H1 (cell line): Measurements from ENCODE around the gene ME3. TPM values are rescaled to one million over a fixed set of nuclear protein-coding genes. Genes with fewer than 3 reads are reported as not detected.

Experiments used
- CTCF ChIA-PET: fragments of 300-600 bp; sonication (Branson Sonifier 250); formaldehyde crosslinking; loops from one replicate; lab custom pipeline; 2021; ENCODE audit not compliant: partially characterized antibody; lab: Charles Lee
- POLR2A ChIA-PET: fragments of 300-600 bp; sonication (Branson Sonifier 250); formaldehyde crosslinking; loops from one replicate; lab custom pipeline; 2021; ENCODE audit warnings: inconsistent platforms; ENCODE audit not compliant: partially characterized antibody; lab: Charles Lee
- DNase-seq, 2 experiments: peaks; one replicate each; pipeline versions ENCODE4 v3.0.0 to v3.0.0-alpha.2; 2010 to 2022; ENCODE audit warnings: low spot score in 2 of 2, low read depth in 1 of 2, mixed read lengths in 1 of 2
- FAIRE-seq: peaks from 2 replicates; lab custom pipeline; 2011; peaks lifted over from hg19 to GRCh38; lab: Jason Lieb, UNC
- H2AFZ ChIP-seq: 2 replicates; pipeline ENCODE4 v1.8.1; 2012; ENCODE audit warnings: low read length, inconsistent platforms
- H2AK5ac ChIP-seq: 2 replicates; pipeline ENCODE4 v1.6.1; 2013; ENCODE audit warnings: low read depth, low read length
- H2BK120ac ChIP-seq: replicated peaks from 2 replicates; pipeline ENCODE3; 2013; ENCODE audit warnings: low read depth, low read length, inconsistent platforms
- H2BK12ac ChIP-seq: 2 replicates; pipeline ENCODE4 v1.6.1; 2013; ENCODE audit warnings: low read depth, low read length
- H2BK15ac ChIP-seq: 2 replicates; pipeline ENCODE4 v1.6.1; 2013; ENCODE audit warnings: low read length
- H2BK20ac ChIP-seq: 2 replicates; pipeline ENCODE4 v1.6.1; 2013; ENCODE audit warnings: low read length
- H2BK5ac ChIP-seq: 2 replicates; pipeline ENCODE4 v1.6.1; 2013; ENCODE audit warnings: low read depth, low read length
- H3K14ac ChIP-seq: 2 replicates; pipeline ENCODE4 v1.6.1; 2013; ENCODE audit warnings: inconsistent platforms; ENCODE audit not compliant: insufficient read length
- H3K18ac ChIP-seq: 2 replicates; pipeline ENCODE4 v1.6.1; 2013; ENCODE audit warnings: low read length; ENCODE audit errors: extremely low read depth
- H3K23ac ChIP-seq: 2 replicates; pipeline ENCODE4 v1.6.1; 2013; ENCODE audit warnings: inconsistent platforms; ENCODE audit not compliant: insufficient read length
- H3K23me2 ChIP-seq: 2 replicates; pipeline ENCODE4 v1.6.1; 2013; ENCODE audit warnings: low read depth, low read length
- H3K27ac ChIP-seq: 2 replicates; pipeline ENCODE4 v1.6.1; 2011; ENCODE audit warnings: low read depth, low read length, inconsistent platforms
- H3K27me3 ChIP-seq, 4 experiments: replicated peaks in 1 of 4; 1 replicate in 1 of 4; 2 replicates in 3 of 4; pipeline versions ENCODE4 v1.6.1 to v1.8.1; 2011 to 2013; ENCODE audit warnings: low read length in 3 of 4, mild to moderate bottlenecking in 3 of 4, inconsistent platforms in 2 of 4, mixed read lengths in 2 of 4, moderate library complexity in 1 of 4; ENCODE audit not compliant: control insufficient read depth in 3 of 4, insufficient read depth in 3 of 4; ENCODE audit errors: extremely low read depth in 1 of 4
- H3K36me3 ChIP-seq, 4 experiments: 2 replicates each; pipeline versions ENCODE4 v1.6.1 to v1.8.1; 2011 to 2013; ENCODE audit warnings: mild to moderate bottlenecking in 4 of 4, low read length in 3 of 4, moderate library complexity in 2 of 4, control low read depth in 1 of 4, inconsistent platforms in 1 of 4; ENCODE audit not compliant: insufficient read depth in 4 of 4, control insufficient read depth in 2 of 4
- H3K4ac ChIP-seq: replicated peaks from 2 replicates; pipeline ENCODE3; 2013; ENCODE audit warnings: low read length, low read depth, mixed read lengths, inconsistent platforms; ENCODE audit not compliant: insufficient read length
- H3K4me1 ChIP-seq, 4 experiments: replicated peaks in 1 of 4; 1 replicate in 1 of 4; 2 replicates in 3 of 4; pipeline versions ENCODE4 v1.6.1 to v1.8.1; 2011 to 2013; ENCODE audit warnings: low read length in 3 of 4, inconsistent platforms in 2 of 4, mixed read lengths in 1 of 4; ENCODE audit not compliant: insufficient read depth in 4 of 4, control insufficient read depth in 3 of 4
- H3K4me2 ChIP-seq, 2 experiments: 2 replicates each; pipeline versions ENCODE4 v1.6.1 to v1.8.1; 2011 to 2013; ENCODE audit warnings: low read depth in 2 of 2, low read length in 2 of 2, control low read depth in 1 of 2, inconsistent platforms in 1 of 2, mild to moderate bottlenecking in 1 of 2; ENCODE audit not compliant: insufficient read depth in 1 of 2
- H3K4me3 ChIP-seq, 4 experiments: fragments of 200-600, 300-600 bp in 1 of 4; sonication (generic), shearing (Covaris generic), sonication (Bioruptor Twin) in 1 of 4; 2 replicates each; pipeline versions ENCODE4 v1.5.1 to v1.8.1; 2011 to 2016; ENCODE audit warnings: low read length in 4 of 4, low read depth in 3 of 4, control low read depth in 2 of 4, inconsistent platforms in 2 of 4, mild to moderate bottlenecking in 2 of 4, mixed read lengths in 1 of 4, moderate library complexity in 1 of 4; ENCODE audit not compliant: insufficient read depth in 2 of 4; ENCODE audit errors: extremely low read depth in 1 of 4
- H3K56ac ChIP-seq: replicated peaks from 2 replicates; pipeline ENCODE3; 2013; ENCODE audit warnings: low read depth, mild to moderate bottlenecking, mixed read lengths, low read length, inconsistent platforms; ENCODE audit not compliant: insufficient read length
- H3K79me1 ChIP-seq: 2 replicates; pipeline ENCODE4 v1.6.1; 2013; ENCODE audit warnings: low read depth, low read length, control low read depth
- H3K79me2 ChIP-seq, 2 experiments: 2 replicates each; pipeline versions ENCODE4 v1.6.1 to v1.8.1; 2012 to 2013; ENCODE audit warnings: low read length in 2 of 2, mild to moderate bottlenecking in 2 of 2, inconsistent platforms in 1 of 2; ENCODE audit not compliant: insufficient read depth in 2 of 2, control insufficient read depth in 1 of 2
- H3K9ac ChIP-seq, 4 experiments: replicated peaks in 1 of 4; 1 replicate in 1 of 4; 2 replicates in 3 of 4; pipeline versions ENCODE4 v1.6.1 to v1.8.1; 2011 to 2013; ENCODE audit warnings: low read depth in 3 of 4, low read length in 3 of 4, control low read depth in 2 of 4, mild to moderate bottlenecking in 2 of 4, moderate library complexity in 2 of 4, inconsistent platforms in 1 of 4; ENCODE audit errors: extremely low read depth in 1 of 4
- H3K9me3 ChIP-seq, 2 experiments: 2 replicates each; pipeline versions ENCODE4 v1.6.1 to v1.8.1; 2012 to 2013; ENCODE audit warnings: mild to moderate bottlenecking in 2 of 2, moderate library complexity in 2 of 2, control low read depth in 1 of 2, inconsistent platforms in 1 of 2, low read depth in 1 of 2, low read length in 1 of 2, mixed read lengths in 1 of 2; ENCODE audit not compliant: insufficient read depth in 2 of 2
- H4K20me1 ChIP-seq, 2 experiments: replicated peaks in 1 of 2; 2 replicates each; pipeline versions ENCODE3 to v1.8.1; 2011 to 2013; ENCODE audit warnings: inconsistent platforms in 2 of 2, low read length in 2 of 2, mild to moderate bottlenecking in 1 of 2; ENCODE audit not compliant: insufficient read depth in 2 of 2, control insufficient read depth in 1 of 2
- H4K5ac ChIP-seq: 2 replicates; pipeline ENCODE4 v1.6.1; 2013; ENCODE audit warnings: low read length, low read depth, mixed read lengths, inconsistent platforms; ENCODE audit not compliant: insufficient read length
- H4K8ac ChIP-seq: 2 replicates; pipeline ENCODE4 v1.8.0; 2013; ENCODE audit warnings: mild to moderate bottlenecking, moderate library complexity, low read length, inconsistent platforms; ENCODE audit not compliant: insufficient read depth; ENCODE audit errors: extremely low read depth
- H4K91ac ChIP-seq: replicated peaks from 2 replicates; pipeline ENCODE3; 2013; ENCODE audit warnings: low read length, mixed read lengths, inconsistent platforms; ENCODE audit not compliant: insufficient read length
- EGR1 ChIP-seq: IDR thresholded peaks from 2 replicates; pipeline ENCODE4 v1.6.1; 2011; ENCODE audit warnings: low read depth, low read length, borderline replicate concordance
- PHF8 ChIP-seq: fragments of 200-600 bp; sonication (generic); conservative IDR thresholded peaks from 2 replicates; pipeline ENCODE4 v1.7.1; 2012; ENCODE audit warnings: low read depth, mild to moderate bottlenecking, inconsistent platforms, low read length, moderate library complexity
- POU5F1 ChIP-seq: IDR thresholded peaks from 2 replicates; pipeline ENCODE4 v1.6.1; 2011; ENCODE audit warnings: low read depth, mild to moderate bottlenecking, low read length, moderate library complexity
- RAD21 ChIP-seq, 2 experiments: IDR thresholded peaks in 1 of 2; conservative IDR thresholded peaks in 1 of 2; 2 replicates each; pipeline ENCODE4 v1.6.1; 2011; ENCODE audit warnings: low read depth in 2 of 2, low read length in 2 of 2, improper control_type of control experiment in 1 of 2, inconsistent platforms in 1 of 2, mild to moderate bottlenecking in 1 of 2, moderate library complexity in 1 of 2
- SIRT6 ChIP-seq: IDR thresholded peaks from one replicate; pipeline ENCODE4 v1.7.1; 2012; ENCODE audit warnings: low read length, inconsistent platforms
- TAF1 ChIP-seq: IDR thresholded peaks from 2 replicates; pipeline ENCODE4 v1.6.1; 2011; ENCODE audit warnings: mild to moderate bottlenecking, low read depth, low read length
- WGBS, 2 experiments: shearing (Covaris generic) in 1 of 2; methylation state at CpG; one replicate each; pipeline versions ENCODE4 v1.1.6 to v1.1.7; 2013 to 2015; ENCODE audit warnings: low lambda C conversion rate in 2 of 2, mixed read lengths in 2 of 2, inconsistent platforms in 1 of 2, low coverage in 1 of 2, missing lambda C conversion rate in 1 of 2; ENCODE audit not compliant: insufficient replicate concordance in 2 of 2, insufficient coverage in 1 of 2, insufficient read length in 1 of 2; ENCODE audit errors: extremely low coverage in 1 of 2, missing lambda C conversion rate in 1 of 2; 5-methylcytosine and 5-hydroxymethylcytosine counted together
- polyA plus RNA-seq, 7 experiments: library from polyadenylated mRNA; depleted of rRNA in 3 of 7; stranded (reverse) in 5 of 7; unstranded in 2 of 7; fragments of >200 nt in 5 of 7; fragments of 200-250 nt in 2 of 7; gene quantifications; 1 replicate in 5 of 7; 2 replicates in 1 of 7; 4 replicates in 1 of 7; pipeline versions ENCODE4 v1.2.1 to v1.2.3, GENCODE V29; 2011 to 2013; ENCODE audit warnings: missing spikeins in 2 of 7, mixed read lengths in 2 of 7
- total RNA-seq: library from RNA; stranded (reverse); fragmentation: NEBNext Ultra II Directional; extraction: Animal tissue kit (Norgen Biotek cat#: 25700); gene quantifications from 2 replicates; pipeline ENCODE4 v1.2.1, GENCODE V29; 2021
- TF ChIP-seq, protein P1 (sequence below), 3 experiments: IDR thresholded peaks; 1 replicate in 2 of 3; 2 replicates in 1 of 3; pipeline versions ENCODE4 v1.5.1 to v1.6.1; 2011; ENCODE audit warnings: low read length in 3 of 3, mild to moderate bottlenecking in 3 of 3, inconsistent platforms in 2 of 3, low read depth in 1 of 3, moderate library complexity in 1 of 3; ENCODE audit not compliant: insufficient read depth in 1 of 3; ENCODE audit errors: control extremely low read depth in 1 of 3
- TF ChIP-seq, protein P2 (sequence below): IDR thresholded peaks from 2 replicates; pipeline ENCODE4 v1.6.1; 2011; ENCODE audit warnings: low read length, improper control_type of control experiment

The ME3 gene
- total and polyA plus RNA-seq, 2 of the 8 experiments (the other 6 are each of a cell fraction or from before 2014, with no cell fraction given), result 1.5 to 2.8 TPM

DNA sequence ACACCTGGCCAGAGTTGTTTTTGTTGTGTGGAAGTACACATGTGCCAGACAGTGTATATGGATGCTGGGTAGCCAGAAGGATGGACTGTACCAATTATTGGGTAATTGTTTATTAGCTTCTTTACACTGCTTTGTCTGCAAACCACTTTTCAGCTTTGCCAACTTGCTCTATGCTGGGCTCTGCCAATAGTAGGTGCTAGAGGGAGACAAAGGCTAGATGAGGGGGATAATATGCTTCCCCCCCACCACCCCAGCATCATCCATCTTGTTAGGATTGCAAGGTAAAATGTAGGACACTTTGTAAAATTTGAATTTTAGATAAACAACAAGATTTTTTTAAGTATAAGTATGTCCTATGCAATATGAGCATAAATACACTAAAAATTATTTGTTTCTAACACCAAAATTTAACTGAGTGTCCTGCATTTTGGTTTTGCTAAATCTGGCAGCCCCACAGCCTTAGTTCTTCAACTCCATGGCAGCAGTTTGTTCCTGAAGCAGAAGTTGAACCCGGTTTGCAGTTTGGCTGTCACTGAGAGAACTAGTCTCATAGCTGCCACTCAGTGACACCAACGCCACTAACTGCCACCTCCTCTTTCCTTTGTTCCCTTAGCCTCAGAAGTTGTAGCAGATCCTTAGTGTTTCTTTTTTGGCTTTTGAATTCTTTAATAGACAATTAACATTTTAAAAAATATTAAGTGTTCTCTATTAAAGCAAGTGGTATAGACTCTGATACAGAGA lies 219.0 kb downstream of the ME3 start:
- no peaks in the 10 kb centered on the region for H3K27me3 ChIP-seq
- H3K36me3 ChIP-seq, result no peaks in the 10 kb centered on the region
- H4K5ac ChIP-seq, result no peak overlapping the region
- no peak overlapping the region for H2BK15ac ChIP-seq
- no peak overlapping the region for H4K8ac ChIP-seq
- H4K20me1 ChIP-seq, result peaks cover 0 to 3% of the 10 kb centered on the region in 2 experiments
- H3K27ac ChIP-seq, result no peak overlapping the region
- no peak overlapping the region for H2AFZ ChIP-seq
- H3K4me3 ChIP-seq, result no peak overlapping the region
- no peak overlapping the region for H3K14ac ChIP-seq
- POLR2A ChIA-PET, result no interaction called here
- no peaks in the 10 kb centered on the region for H3K79me2 ChIP-seq
- no peak for DNase-seq
- no peak overlapping the region for H3K9ac ChIP-seq
- WGBS, 2 experiments, result 85% methylated on average over 2 of the region's 2 CpGs; no CpG with 5 or more reads in 1 of the 2 experiments
- no peak overlapping the region for H2BK5ac ChIP-seq
- no peaks in the 10 kb centered on the region for H3K9me3 ChIP-seq
- no peak overlapping the region for H2BK120ac ChIP-seq
- H3K4me1 ChIP-seq, result peaks cover 0 to 4% (median 0%) of the 10 kb centered on the region in 4 experiments; a peak in 1 of 7 replicates
- H3K4ac ChIP-seq, result no peak overlapping the region
- H2AK5ac ChIP-seq, result no peak overlapping the region
- no peak overlapping the region for H3K23ac ChIP-seq
- no peak overlapping the region for H3K18ac ChIP-seq
- no peak overlapping the region for H3K4me2 ChIP-seq
- no peak overlapping the region for H2BK12ac ChIP-seq
- CTCF ChIA-PET, result interaction anchor here (0.6 to 10.5 kb wide), 22 partner anchors 10 to 467 kb away, joined by 3 to 60 read pairs (median 4); partner anchors contain the start of gene PRSS23
- H3K79me1 ChIP-seq, result no peaks in the 10 kb centered on the region
- no peak for FAIRE-seq
- no peak overlapping the region for H2BK20ac ChIP-seq
- H4K91ac ChIP-seq, result no peak overlapping the region
- no peak overlapping the region for H3K56ac ChIP-seq
- no peaks in the 10 kb centered on the region; the same call in 1 of the 2 replicates for H3K23me2 ChIP-seq
- TF ChIP-seq PHF8 (no peak), POU5F1 (no peak), RAD21 (IDR thresholded peaks at IDR 0.05 in 1 of 2, conservative IDR thresholded peaks at IDR 0.05 in 1 of 2; ENCODE audit: low read depth in 2 of 2, low read length in 2 of 2) (peak in 1 of 2 experiments; percentile 25; a peak in 1 of 4 replicates), EGR1 (no peak), SIRT6 (no peak), TAF1 (no peak)
- TF ChIP-seq, protein P1, sequence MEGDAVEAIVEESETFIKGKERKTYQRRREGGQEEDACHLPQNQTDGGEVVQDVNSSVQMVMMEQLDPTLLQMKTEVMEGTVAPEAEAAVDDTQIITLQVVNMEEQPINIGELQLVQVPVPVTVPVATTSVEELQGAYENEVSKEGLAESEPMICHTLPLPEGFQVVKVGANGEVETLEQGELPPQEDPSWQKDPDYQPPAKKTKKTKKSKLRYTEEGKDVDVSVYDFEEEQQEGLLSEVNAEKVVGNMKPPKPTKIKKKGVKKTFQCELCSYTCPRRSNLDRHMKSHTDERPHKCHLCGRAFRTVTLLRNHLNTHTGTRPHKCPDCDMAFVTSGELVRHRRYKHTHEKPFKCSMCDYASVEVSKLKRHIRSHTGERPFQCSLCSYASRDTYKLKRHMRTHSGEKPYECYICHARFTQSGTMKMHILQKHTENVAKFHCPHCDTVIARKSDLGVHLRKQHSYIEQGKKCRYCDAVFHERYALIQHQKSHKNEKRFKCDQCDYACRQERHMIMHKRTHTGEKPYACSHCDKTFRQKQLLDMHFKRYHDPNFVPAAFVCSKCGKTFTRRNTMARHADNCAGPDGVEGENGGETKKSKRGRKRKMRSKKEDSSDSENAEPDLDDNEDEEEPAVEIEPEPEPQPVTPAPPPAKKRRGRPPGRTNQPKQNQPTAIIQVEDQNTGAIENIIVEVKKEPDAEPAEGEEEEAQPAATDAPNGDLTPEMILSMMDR (IDR thresholded peaks at IDR 0.05; ENCODE audit: control extremely low read depth in 1 of 3, insufficient read depth in 1 of 3, low read depth in 1 of 3, low read length in 3 of 3), result peak in 2 of 3 experiments; percentile 27 to 48; a peak in 2 of 4 replicates
- TF ChIP-seq, protein P2, sequence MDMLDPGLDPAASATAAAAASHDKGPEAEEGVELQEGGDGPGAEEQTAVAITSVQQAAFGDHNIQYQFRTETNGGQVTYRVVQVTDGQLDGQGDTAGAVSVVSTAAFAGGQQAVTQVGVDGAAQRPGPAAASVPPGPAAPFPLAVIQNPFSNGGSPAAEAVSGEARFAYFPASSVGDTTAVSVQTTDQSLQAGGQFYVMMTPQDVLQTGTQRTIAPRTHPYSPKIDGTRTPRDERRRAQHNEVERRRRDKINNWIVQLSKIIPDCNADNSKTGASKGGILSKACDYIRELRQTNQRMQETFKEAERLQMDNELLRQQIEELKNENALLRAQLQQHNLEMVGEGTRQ, result no peak
